Gastroesophageal sphincter (tissue), 3 donors: ENCODE results near the gene GALNT12.

Source experiments
- CTCF ChIP-seq, 4 experiments: fragments of 200-600 bp in 2 of 4; fragments of 450-650 bp in 2 of 4; sonication (generic) in 1 of 4; IDR thresholded peaks; one replicate each; pipeline ENCODE4 v1.5.1; 2017 to 2019; ENCODE audit warnings: antibody characterized with exemption in 4 of 4, mild to moderate bottlenecking in 2 of 4, moderate library complexity in 2 of 4
- EP300 ChIP-seq: sonication (generic); formaldehyde crosslinking; IDR thresholded peaks from one replicate; pipeline ENCODE4 v1.6.1; 2017; ENCODE audit warnings: antibody characterized with exemption, mild to moderate bottlenecking
- POLR2A ChIP-seq, 2 donors: fragments of 450-650 bp; IDR thresholded peaks; one replicate each; pipeline ENCODE4 v1.6.1; 2017; ENCODE audit warnings: antibody characterized with exemption in 2 of 2, mild to moderate bottlenecking in 2 of 2, moderate library complexity in 1 of 2
- POLR2AphosphoS5 ChIP-seq: sonication (generic); formaldehyde crosslinking; IDR thresholded peaks from one replicate; pipeline ENCODE4 v1.6.1; 2017; ENCODE audit warnings: antibody characterized with exemption

GRCh38 chr9:98819231-98819630 lies 11.8 kb downstream of the GALNT12 start:
- TF ChIP-seq POLR2A (IDR thresholded peaks at IDR 0.05) (no peak), CTCF (IDR thresholded peaks at IDR 0.05) (no peak), POLR2AphosphoS5 (no peak), EP300 (no peak)
